Measurements from ENCODE around the gene MAP2K1.
A peak's percentile ranks its signal among the peaks of the same experiment; 100 is the strongest.
"Not testable (repeated sequence)": the region's sequence is repeated elsewhere in the genome, so short reads cannot be mapped to it uniquely, and the experiment has no call there.

MAP2K1 gene

DNA sequence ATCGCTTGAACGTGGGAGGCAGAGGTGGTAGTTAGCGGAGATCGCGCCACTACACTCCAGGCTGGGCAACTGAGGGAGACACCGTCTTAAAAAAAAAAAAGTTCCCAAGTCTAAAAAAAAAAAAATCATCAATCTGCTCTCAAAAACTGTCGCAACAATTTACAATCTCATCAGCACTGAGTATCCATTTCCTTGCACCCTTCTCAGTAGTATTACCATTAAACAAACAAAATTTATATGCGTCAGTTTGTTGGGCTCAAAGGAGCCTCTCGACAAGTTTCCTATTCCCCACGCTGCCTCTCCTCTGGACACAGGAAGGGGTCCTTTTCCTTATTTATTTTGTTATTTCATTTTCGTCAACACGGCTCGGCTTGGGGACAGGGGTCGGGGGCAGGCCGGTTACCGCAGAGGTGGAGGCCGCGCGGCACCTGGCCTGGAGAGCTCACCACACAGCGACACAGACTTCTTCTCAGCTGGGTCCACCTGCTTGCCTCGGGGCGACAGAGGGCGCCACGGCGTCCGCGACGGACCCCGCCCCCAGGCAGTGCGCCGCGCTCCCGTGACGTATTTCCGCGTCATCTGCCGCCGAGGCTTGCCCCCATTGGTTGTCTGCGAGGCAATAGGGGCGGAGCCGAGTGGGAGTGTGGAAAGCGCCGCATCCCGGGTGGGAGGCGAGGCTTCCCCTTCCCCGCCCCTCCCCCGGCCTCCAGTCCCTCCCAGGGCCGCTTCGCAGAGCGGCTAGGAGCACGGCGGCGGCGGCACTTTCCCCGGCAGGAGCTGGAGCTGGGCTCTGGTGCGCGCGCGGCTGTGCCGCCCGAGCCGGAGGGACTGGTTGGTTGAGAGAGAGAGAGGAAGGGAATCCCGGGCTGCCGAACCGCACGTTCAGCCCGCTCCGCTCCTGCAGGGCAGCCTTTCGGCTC is at the start of gene MAP2K1:
MAP2K1 (plus strand) TSS at position 709 of the 920 bp plus-strand sequence. CDS start 436 bp downstream, outside the sequence.
- DNase-seq (ENCODE audit: extremely low read depth in 1 of 2, low read depth in 1 of 2), result peak; percentile 98 to 99

DNA sequence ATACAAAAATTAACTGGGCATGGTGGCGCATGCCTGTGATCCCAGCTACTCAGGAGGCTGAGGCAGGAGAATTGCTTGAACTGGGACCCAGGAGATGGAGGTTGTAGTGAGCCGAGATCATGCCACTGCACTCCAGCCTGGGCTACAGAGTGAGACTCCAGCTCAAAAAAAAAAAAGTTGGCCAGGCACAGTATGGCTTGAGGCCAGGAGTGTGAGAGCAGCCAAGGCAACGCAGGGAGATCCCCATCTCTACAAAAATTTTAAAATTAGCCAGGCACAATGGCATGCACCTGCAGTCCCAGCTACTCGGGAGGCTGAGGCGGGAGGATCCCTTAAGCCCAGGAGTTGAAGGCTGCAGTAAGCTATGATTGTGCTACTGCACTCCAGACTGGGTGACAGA is 38.2 kb upstream of the MAP2K1 start:
- DNase-seq (ENCODE audit: extremely low read depth in 1 of 2, low read depth in 1 of 2), result not testable (repeated sequence)

DNA sequence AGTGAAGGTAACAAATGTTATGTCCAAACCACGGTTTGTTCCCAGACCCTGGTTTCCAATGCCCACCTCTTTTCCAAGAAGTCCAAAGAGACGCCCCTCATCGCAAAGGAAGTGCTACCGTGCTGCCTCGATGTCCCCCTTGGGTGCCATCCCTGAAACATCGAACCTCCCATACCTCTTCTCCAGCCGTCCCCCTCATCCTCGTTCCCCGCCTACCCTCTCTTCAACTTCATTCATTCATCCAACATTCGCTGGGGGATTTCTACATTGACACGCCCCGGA is 30.7 kb upstream of the MAP2K1 start:
- no peak for DNase-seq (ENCODE audit: extremely low read depth in 1 of 2, low read depth in 1 of 2)

DNA sequence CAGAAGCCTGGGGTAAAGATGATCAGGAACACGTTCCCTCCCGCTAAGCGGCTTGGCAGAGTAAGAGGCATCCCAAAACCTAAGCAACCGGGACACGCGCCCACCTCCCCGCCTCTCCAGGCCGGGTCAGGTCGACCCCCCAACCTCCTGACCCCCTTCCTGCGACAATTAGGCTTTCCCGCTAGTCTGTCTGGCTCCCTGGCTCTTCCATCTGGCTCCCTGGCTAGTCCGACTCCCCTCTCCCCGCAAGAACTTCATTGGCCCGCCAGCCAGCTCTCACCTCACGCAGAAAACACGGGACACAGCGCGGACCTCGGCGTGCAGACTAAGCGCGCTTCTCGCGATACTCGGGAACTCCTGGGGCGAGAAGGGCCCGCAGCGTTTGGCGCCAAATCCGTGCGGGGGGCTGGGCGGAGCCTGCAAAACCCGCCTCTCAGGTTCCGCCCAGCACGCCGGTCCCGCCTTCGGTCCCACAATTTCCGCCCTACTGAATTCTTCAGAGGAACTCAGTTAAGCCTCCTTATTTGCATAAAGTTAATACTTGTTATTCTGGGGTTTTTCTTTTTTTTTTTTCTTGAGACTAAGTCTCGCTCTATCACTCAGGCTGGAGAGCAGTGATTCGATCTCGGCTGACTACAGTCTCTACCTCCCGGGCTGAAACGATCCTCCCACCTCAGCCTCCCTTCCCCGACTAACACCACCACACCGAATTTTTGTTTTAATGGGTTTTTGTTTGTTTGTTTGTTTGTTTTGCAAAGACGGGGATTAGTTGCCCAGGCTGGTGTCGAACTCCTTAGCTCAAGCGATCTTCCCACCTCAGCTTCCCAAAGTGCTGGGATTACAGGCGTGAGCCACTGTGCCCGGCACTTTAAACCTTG is 30.1 kb upstream of the MAP2K1 start, which contains the start of gene TIPIN:
TIPIN (minus strand) TSS at position 327 of the 878 bp plus-strand sequence. CDS start 3,738 bp downstream, outside the sequence.
- peak; percentile 91 to 96 for DNase-seq (ENCODE audit: extremely low read depth in 1 of 2, low read depth in 1 of 2)

DNA sequence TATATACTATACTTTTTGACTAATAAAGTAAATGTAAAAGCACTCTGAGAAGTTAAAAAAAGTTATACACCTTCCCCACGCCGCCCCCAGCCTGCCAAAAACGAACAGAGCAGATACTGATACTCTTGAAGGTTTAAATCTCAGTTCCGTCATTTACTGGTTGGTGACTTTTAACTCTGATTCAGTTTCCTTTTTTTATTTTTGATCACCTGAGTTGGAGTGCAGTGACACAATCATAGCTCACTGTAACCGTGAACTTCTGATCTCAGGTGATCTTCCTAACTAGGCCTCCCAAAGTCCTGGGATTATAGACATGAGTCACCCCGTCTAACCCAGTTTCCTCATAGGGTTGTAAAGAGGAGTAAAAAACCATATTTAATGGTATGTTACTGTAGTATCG is 27.0 kb upstream of the MAP2K1 start:
- DNase-seq (ENCODE audit: extremely low read depth in 1 of 2, low read depth in 1 of 2), result no peak

DNA sequence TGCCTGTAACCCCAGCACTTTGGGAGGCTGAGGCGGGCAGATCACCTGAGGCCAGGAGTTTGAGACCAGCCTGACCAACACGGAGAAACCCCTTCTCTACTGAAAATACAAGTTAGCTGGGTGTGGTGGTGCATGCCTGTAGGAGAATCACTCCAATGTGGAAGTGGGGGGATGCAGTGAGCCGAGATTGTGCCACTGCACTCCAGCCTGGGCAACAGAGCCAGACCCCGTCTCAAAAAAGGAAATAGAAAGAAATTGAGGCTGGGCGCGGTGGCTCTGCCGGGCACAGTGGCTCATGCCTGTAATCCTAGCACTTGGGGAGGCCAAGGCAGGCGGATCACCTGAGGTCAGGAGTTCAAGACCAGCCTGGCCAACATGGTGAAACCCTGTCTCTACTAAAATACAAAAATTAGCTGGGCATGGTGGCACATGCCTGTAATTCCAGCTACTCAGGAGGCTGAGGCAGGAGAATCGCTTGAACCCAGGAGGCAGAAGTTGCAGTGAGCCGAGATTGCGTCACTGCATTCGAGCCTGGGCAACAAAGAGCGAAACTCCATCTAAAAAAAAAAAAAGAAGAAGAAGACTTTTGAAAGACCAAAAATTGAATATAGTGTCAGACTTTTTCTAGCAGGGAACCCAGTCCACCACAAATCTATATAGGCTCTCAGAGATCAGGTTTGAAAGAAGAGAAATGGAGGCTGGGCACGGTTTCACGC is 24.8 kb upstream of the MAP2K1 start:
- not testable (repeated sequence) for DNase-seq (ENCODE audit: extremely low read depth in 1 of 2, low read depth in 1 of 2)

DNA sequence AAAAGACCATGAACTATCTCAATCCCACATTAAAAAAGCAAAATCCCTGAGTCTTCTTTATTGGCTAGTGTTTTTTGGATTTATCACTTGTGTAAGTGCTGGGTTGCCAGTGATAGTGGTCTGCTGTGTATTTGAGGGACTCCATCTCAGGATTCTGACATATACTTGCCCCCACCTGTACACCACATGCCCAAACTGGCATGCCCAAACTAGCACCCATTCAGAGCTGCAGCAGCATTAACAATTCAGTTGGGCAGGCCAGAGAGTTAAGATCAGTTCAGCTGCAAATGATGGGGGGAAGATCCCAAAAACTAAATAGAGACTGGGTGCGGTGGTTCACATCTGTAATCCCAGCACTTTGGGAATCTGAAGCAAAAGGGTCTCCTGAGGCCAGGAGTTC is 23.9 kb upstream of the MAP2K1 start:
- no peak for DNase-seq (ENCODE audit: extremely low read depth in 1 of 2, low read depth in 1 of 2)

DNA sequence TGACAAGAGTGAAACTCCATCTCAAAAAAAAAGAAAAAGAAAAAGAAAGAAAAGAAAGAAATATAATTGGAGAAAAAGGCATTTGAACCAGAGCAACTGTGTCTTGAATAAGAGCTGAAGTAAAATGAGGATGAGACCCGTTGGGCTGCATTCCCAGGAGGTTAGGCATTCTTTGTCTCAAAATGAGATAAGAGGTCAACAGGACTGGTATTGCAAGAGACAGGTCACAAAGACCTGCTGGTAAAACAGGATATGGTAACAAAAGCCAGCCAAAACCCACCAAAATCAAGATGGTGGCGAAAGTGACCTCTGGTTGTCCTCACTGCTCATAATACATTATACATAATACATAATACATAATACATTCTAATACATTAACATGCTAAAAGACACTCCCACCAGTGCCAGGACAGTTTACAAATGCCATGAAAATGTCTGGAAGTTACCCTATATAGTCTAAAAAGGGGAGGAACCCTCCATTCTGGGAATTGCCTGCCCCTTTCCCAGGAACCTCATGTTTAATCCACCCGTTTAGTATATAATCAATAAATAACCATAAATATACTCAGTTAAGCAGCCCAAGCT is 21.7 kb upstream of the MAP2K1 start:
- DNase-seq (ENCODE audit: extremely low read depth in 1 of 2, low read depth in 1 of 2), result no peak

DNA sequence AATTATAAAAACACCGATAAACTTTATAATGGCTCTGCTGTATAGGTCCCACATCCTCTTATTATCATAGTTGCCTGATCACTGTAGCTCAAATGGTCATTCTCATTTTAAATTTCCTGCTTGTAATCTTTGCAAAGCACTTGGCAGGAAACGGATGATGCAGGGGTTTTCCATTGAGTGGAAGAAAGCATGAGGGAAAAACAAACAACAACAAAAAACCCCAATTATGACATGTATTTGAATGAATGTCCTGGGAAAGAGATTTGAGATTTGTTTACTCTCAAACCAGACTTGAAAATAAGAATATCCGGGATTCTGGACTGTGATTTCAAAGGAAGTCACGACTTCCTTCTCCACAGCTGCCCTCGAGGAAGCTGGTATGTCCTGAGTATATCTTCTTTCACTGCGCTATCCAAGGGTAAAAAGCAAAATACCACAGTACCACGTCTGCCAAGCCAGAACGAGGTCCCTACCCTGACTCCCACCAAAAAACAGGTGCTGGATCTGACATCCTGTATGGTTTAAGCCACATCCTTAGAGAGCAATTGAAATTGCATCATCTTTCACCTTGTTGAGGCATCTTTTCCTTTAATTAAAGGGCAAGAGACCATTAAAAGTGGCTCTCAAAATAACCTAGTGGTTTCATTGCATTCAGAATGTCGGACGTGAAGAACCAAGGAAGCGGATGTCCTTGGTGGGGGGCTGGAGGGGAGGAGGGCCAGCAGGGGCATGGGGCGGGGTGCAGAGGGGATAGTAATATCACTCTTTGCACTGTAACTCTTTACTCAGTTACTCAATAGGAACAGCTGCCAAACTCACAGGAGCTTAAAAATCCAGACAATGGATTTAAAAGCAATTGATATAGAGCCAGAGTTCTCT is 16.7 kb upstream of the MAP2K1 start:
- no peak for DNase-seq (ENCODE audit: extremely low read depth in 1 of 2, low read depth in 1 of 2)

DNA sequence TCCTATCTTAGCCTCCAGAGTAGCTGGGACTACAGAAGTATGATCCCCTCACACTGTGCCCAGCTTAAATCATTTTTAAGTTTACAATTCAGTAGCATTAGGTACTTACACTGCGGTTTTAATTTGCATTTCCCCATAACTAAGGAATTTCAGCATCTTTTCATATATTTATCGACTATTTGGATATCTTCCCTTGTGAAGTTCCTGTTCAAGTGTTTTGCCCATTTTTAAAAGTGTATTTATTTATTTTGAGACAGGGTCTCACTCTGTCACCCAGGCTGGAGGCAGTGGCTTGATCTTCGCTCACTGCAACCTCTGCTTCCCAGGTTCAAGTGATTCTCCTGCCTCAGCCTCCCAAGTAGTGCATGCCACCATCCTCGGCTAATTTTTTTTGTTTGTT is 12.5 kb upstream of the MAP2K1 start:
- no peak for DNase-seq (ENCODE audit: extremely low read depth in 1 of 2, low read depth in 1 of 2)

DNA sequence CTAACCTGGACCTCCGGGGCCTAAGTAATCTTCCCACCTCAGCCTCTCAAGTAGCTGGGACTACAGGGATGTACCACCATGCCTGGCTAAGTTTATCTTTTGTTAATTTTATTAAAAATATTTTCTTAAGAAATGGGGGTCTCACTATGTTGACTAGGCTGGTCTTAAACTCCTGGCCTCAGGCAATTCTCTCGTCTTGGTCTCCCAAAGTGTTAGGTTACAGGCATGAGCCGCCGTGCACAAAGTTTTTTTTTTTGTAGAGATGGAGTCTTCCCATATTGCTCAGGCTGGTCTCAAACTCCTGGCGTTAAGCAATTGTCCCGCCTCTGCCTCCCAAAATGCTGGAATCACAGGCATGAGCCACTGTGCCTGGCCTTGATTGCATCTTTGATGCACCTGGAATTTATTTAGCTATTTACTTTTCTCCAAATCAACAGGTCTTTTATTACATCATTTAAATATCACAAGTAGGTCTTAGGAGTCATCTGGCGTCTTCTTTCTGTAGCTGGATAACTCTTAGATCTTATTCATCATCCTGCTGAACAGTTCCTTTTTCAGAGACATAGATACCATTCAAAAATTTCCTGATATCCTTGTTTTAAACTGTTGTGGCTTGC is 7.8 kb upstream of the MAP2K1 start:
- no peak for DNase-seq (ENCODE audit: extremely low read depth in 1 of 2, low read depth in 1 of 2)

DNA sequence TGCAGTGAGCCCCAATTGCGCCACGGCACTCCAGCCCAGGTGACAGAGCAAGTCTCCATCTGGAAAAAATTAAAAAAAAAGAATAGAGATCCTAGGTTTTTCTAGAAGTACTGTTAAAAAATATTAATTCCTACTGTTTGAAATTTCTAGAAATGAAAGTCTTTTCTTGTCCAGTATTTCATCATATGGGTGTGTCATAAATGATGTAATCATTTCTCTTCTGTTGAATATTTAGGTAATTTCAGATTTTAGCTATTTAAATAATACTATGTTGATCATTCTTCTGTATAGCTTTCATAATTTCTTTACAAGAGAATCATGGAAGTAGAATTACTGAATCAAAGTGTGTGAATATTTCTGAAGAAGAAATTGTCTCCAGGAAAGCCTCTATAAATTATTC is 5.3 kb upstream of the MAP2K1 start:
- DNase-seq (ENCODE audit: extremely low read depth in 1 of 2, low read depth in 1 of 2), result not testable (repeated sequence)

DNA sequence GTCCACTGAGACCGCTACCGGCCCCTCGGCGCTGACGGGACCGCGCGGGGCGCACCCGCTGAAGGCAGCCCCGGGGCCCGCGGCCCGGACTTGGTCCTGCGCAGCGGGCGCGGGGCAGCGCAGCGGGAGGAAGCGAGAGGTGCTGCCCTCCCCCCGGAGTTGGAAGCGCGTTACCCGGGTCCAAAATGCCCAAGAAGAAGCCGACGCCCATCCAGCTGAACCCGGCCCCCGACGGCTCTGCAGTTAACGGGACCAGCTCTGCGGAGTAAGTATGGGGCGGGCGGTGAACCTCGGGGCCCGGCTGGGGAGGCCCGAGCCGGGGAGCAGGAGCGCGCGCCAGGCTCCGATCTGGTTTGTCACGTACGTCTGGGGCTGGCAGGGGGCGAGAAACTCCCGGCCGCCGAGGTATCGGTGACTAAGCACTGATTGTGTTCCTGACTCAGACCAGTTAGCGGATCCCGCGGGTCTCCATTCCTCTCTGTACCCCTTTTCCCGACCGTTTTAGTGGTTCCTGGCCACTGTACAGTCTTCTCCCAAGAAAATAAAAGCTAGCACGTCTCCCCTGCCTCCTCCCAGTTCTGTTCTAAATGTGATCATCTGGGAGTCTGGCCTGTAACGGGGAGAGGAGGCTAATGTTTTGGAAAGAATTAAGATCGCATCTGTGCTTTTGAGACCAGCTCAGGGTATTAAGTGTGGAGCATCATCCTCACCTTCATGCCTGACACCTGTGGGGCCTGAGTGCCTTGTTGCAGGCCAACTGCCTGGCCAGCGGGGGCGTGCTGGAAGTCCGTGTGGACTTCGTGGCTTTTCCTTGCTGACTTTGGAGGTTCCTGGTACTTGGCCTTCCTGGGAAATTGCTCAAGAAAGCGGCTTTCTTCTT is 691 bp downstream of the MAP2K1 start:
- DNase-seq (ENCODE audit: extremely low read depth in 1 of 2, low read depth in 1 of 2), result peak; percentile 52 to 60

DNA sequence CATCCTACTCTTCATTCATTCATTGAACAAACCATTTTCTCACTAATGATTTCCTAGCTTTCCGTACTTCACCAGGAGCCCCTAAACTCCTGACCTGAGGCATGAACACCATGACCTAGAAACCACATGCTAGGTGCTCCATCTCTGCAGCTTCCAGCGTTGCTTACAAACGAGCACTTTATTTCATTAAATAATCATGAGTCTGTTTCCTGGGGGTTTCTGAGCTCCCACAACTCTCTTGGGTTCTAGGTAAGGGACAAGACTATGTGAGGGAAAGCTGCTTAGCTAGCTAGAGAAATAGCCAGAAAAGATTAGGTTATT is 1.3 kb downstream of the MAP2K1 start:
- DNase-seq (ENCODE audit: extremely low read depth in 1 of 2, low read depth in 1 of 2), result no peak

DNA sequence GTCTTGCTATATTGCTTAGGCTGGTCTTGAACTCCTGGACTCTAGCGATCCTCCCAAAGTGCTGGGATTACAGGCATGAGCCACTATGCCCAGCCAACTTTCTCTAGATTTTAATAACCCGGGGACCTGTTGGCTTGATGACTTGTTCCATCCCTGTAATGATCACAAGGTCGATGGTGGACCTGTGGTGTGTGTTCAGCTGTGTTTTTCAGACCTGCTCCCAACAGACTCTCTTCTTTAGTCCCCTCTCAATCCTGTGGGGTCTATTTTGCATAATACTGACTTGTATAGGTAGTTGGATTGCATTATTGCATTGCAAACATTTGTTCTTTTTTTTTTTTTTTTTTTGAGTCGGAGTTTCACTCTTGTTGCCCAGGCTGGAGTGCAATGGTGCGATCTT is 1.9 kb downstream of the MAP2K1 start:
- DNase-seq (ENCODE audit: extremely low read depth in 1 of 2, low read depth in 1 of 2), result no peak

DNA sequence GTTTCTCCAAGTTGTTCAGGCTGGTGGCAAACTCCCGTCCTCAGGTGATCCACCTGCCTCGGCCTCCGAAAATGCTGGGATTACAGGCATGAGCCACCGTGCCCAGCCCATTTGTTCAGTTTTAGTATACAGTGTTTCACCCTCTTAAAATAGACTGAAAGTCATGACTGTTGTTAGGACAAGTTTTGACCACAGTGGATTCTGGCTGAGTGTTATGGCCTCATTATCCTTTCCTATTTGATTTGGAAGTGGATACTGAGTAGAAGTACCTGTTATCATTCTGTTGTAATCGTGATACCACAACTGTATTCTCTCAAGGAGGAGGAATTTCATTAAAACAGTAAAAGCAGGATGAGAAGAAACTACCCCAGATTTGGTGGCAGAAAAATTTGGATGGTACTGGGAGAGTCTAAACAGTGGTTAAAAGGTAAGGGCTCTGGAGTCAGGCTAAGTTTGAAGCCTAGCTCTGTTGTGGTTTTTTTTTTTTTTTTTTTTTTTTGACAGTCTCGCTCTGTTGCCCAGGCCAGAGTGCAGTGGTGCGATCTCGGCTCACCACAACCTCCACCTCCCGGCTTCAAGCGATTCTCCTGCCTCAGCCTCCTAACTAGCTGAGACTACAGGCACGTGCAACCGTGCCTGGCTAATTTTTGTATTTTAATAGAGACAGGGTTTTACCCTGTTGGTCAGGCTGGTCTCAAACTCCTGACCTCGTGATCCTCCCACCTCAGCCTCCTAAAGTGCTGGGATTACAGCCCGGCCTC is 2.6 kb downstream of the MAP2K1 start:
- no peak for DNase-seq (ENCODE audit: extremely low read depth in 1 of 2, low read depth in 1 of 2)

DNA sequence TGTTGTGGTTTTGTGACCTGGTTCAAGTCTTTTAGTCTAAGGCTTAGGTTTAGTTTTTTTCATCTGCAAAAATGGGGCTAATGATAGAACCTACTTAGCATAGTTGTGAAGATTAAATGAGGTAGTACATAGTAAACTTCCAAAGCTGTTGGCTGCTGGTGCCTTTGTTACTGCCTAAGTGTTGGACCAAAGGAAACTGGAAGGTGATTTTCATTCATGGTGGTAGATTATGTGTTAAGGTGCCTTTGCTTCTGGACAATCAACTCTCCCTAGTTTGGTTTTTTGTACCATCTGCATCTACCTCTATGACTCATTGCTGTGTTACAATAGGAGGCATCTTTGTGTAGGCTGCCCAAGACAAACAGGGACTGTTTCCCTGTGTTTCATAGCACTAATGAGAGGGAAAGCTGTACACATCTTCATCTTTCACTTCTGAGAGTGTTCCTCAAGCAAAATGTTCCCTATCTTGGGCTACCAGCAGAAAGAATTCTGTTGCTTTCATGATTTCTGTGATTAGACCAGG is 3.2 kb downstream of the MAP2K1 start:
- no peak for DNase-seq (ENCODE audit: extremely low read depth in 1 of 2, low read depth in 1 of 2)

DNA sequence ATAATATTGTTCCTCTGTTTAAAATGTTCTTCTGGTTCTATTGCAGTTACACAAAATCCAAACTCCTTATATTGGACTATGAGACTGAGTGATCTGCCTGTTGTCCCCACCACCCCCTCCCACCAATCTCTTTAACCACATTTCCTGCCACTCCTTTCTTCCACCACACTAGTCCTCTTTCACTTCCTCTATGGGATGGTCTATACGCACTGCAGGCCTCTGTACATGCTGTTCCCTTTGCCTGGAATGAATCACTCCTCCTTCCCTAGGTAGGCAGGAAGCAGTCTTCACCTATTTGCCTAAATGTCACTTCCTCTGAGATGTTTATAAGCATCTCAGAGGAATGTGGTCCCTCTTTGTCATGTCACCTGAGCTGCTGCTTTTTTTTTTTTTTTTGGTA is 4.0 kb downstream of the MAP2K1 start:
- DNase-seq (ENCODE audit: extremely low read depth in 1 of 2, low read depth in 1 of 2), result no peak

Data from activated CD8-positive, alpha-beta memory T cell treated with anti-CD3 and anti-CD28 coated beads for 1 hour (primary cell).